Endothelial cell of umbilical vein (primary cell): ENCODE measurements around the gene DUSP8. TPM values are rescaled to one million over a fixed set of nuclear protein-coding genes. Genes with fewer than 3 reads are reported as not detected.

ENCODE experiments used
- BruUV-seq: library from RNA; stranded (reverse); fragments of 400-500 nt; replicated peaks from 2 replicates; lab custom pipeline; 2021; lab: Mats Ljungman, UMichigan
- CTCF ChIA-PET: fragments of 300-600, 350-600 bp; sonication (Branson Sonifier 250); formaldehyde crosslinking; loops from one replicate; lab custom pipeline; 2021; ENCODE audit warnings: antibody characterized with exemption, inconsistent platforms; lab: Charles Lee
- POLR2A ChIA-PET: fragments of 300-600, 350-600 bp; sonication (Branson Sonifier 250); formaldehyde crosslinking; loops from one replicate; lab custom pipeline; 2021; ENCODE audit warnings: antibody characterized with exemption, inconsistent platforms; lab: Charles Lee
- DNase-seq: peaks from one replicate; pipeline ENCODE4 v3.0.0-alpha.2; 2011; ENCODE audit warnings: low read depth, low spot score
- FAIRE-seq: peaks from 2 replicates; lab custom pipeline; 2011; peaks lifted over from hg19 to GRCh38; lab: Jason Lieb, UNC
- H2AFZ ChIP-seq: 2 replicates; pipeline ENCODE4 v1.6.0; 2012; ENCODE audit warnings: low read depth, low read length, control low read depth, inconsistent platforms
- H3K27ac ChIP-seq: 2 replicates; pipeline ENCODE4 v1.5.1; 2011; ENCODE audit warnings: low read depth, mild to moderate bottlenecking, control low read depth, low read length, moderate library complexity; ENCODE audit not compliant: insufficient read depth
- H3K27me3 ChIP-seq, 2 experiments: 2 replicates each; pipeline versions ENCODE4 v1.6.0 to v1.6.1; 2011; ENCODE audit warnings: low read length in 2 of 2, mixed read lengths in 1 of 2; ENCODE audit not compliant: control insufficient read depth in 2 of 2, insufficient read depth in 2 of 2
- H3K36me3 ChIP-seq, 2 experiments: 2 replicates in 1 of 2; 3 replicates in 1 of 2; pipeline ENCODE4 v1.5.1; 2011; ENCODE audit warnings: low read length in 2 of 2, mild to moderate bottlenecking in 1 of 2, moderate library complexity in 1 of 2; ENCODE audit not compliant: control insufficient read depth in 2 of 2, insufficient read depth in 2 of 2; ENCODE audit errors: extremely low read depth in 1 of 2
- H3K4me1 ChIP-seq: 3 replicates; pipeline ENCODE4 v1.5.1; 2011; ENCODE audit warnings: mild to moderate bottlenecking, low read length; ENCODE audit not compliant: control insufficient read depth, insufficient read depth; ENCODE audit errors: extremely low read depth
- H3K4me2 ChIP-seq: 2 replicates; pipeline ENCODE4 v1.6.1; 2011; ENCODE audit warnings: low read length, control low read depth, mixed read lengths; ENCODE audit not compliant: insufficient read depth
- H3K4me3 ChIP-seq, 3 experiments: fragments of 200-600 bp in 1 of 3; sonication (generic), shearing (Covaris generic) in 1 of 3; replicated peaks in 1 of 3; 2 replicates each; pipeline ENCODE4 v1.5.1; 2011 to 2016; ENCODE audit warnings: control low read depth in 3 of 3, low read length in 3 of 3, mild to moderate bottlenecking in 2 of 3, inconsistent platforms in 1 of 3, low read depth in 1 of 3, moderate library complexity in 1 of 3; ENCODE audit not compliant: insufficient read depth in 1 of 3
- H3K79me2 ChIP-seq: 2 replicates; pipeline ENCODE4 v1.6.0; 2012; ENCODE audit warnings: low read length, inconsistent platforms; ENCODE audit not compliant: control insufficient read depth, insufficient read depth
- H3K9ac ChIP-seq: replicated peaks from 2 replicates; pipeline ENCODE3; 2011; ENCODE audit warnings: low read length, control low read depth; ENCODE audit not compliant: insufficient read depth; ENCODE audit errors: extremely low read depth
- H3K9me1 ChIP-seq: replicated peaks from 3 replicates; pipeline ENCODE4 v1.6.0; 2011; ENCODE audit warnings: mild to moderate bottlenecking, low read length; ENCODE audit not compliant: control insufficient read depth, insufficient read depth; ENCODE audit errors: extremely low read depth
- H3K9me3 ChIP-seq: replicated peaks from 2 replicates; pipeline ENCODE4 v1.5.1; 2012; ENCODE audit warnings: low read length, inconsistent platforms; ENCODE audit not compliant: control insufficient read depth, insufficient read depth
- H4K20me1 ChIP-seq: replicated peaks from 2 replicates; pipeline ENCODE3; 2011; ENCODE audit warnings: mild to moderate bottlenecking, low read length; ENCODE audit not compliant: control insufficient read depth, insufficient read depth; ENCODE audit errors: extremely low read depth
- EZH2 ChIP-seq: IDR thresholded peaks from 2 replicates; pipeline ENCODE4 v1.6.1; 2012; ENCODE audit warnings: borderline replicate concordance, low read depth, mild to moderate bottlenecking, moderate library complexity, low read length, inconsistent platforms; ENCODE audit not compliant: severe bottlenecking
- FOS ChIP-seq: IDR thresholded peaks from 2 replicates; pipeline ENCODE4 v1.6.1; 2011; ENCODE audit warnings: mild to moderate bottlenecking, low read length, moderate library complexity, borderline replicate concordance; ENCODE audit not compliant: insufficient read depth
- GATA2 ChIP-seq: IDR thresholded peaks from 2 replicates; pipeline ENCODE4 v1.7.0; 2011; ENCODE audit warnings: low read depth, mild to moderate bottlenecking, moderate library complexity, mixed read lengths, low read length; ENCODE audit not compliant: insufficient read length, insufficient read depth
- JUN ChIP-seq: IDR thresholded peaks from 2 replicates; pipeline ENCODE4 v1.6.1; 2011; ENCODE audit warnings: borderline replicate concordance, low read depth; ENCODE audit not compliant: insufficient read length, insufficient read depth
- MAX ChIP-seq: IDR thresholded peaks from 2 replicates; pipeline ENCODE4 v1.6.1; 2011; ENCODE audit not compliant: insufficient read depth, insufficient read length
- MYC ChIP-seq: IDR thresholded peaks from one replicate; pipeline ENCODE4 v1.6.1; 2011; ENCODE audit warnings: mild to moderate bottlenecking, low read depth, low read length
- POLR2A ChIP-seq: IDR thresholded peaks from 2 replicates; pipeline ENCODE4 v1.6.1; 2012; ENCODE audit warnings: low read depth, mild to moderate bottlenecking, control low read depth, low read length
- POLR2AphosphoS5 ChIP-seq: IDR thresholded peaks from 2 replicates; pipeline ENCODE4 v1.6.1; 2012; ENCODE audit warnings: low read depth, mild to moderate bottlenecking, control low read depth, low read length, moderate library complexity; ENCODE audit not compliant: insufficient read depth
- dilution Hi-C: fragments of 300-500 bp; cut with MboI; formaldehyde crosslinking; loops from one replicate; pipeline ENCODE4 v1.15.0; 2019; ENCODE audit warnings: low sequenced_read_pairs; ENCODE audit not compliant: extremely low pct_ligation_motif_present
- intact Hi-C: fragments of 100-400 bp; cut with micrococcal nuclease; formaldehyde crosslinking; loops from one replicate; pipeline ENCODE4 v1.10.0; 2022
- polyA plus RNA-seq, 4 experiments: library from polyadenylated mRNA; depleted of rRNA in 3 of 4; stranded (reverse) in 3 of 4; unstranded in 1 of 4; fragments of >200 nt; gene quantifications; 2 replicates each; pipeline versions ENCODE4 v1.2.1 to v1.2.3, GENCODE V29; 2011 to 2012; ENCODE audit warnings: missing spikeins in 1 of 4
- total RNA-seq: library from RNA; stranded (reverse); gene quantifications from 2 replicates; pipeline ENCODE4 v1.2.3, GENCODE V29; 2021
- TF ChIP-seq, protein P1 (sequence below), 2 donors: IDR thresholded peaks; 1 replicate in 1 of 2; 2 replicates in 1 of 2; pipeline ENCODE4 v1.5.1; 2011; ENCODE audit warnings: low read length in 2 of 2, mild to moderate bottlenecking in 2 of 2, moderate library complexity in 2 of 2, control low read depth in 1 of 2, inconsistent platforms in 1 of 2, low read depth in 1 of 2; ENCODE audit not compliant: insufficient read depth in 1 of 2; ENCODE audit errors: extremely low read depth in 1 of 2

DUSP8 gene
- total and polyA plus RNA-seq, 2 donors (not counting 3 experiments of a cell fraction or from before 2014, with no cell fraction given) = 4.6 to 5.9 TPM

- intact Hi-C loops (no loop called here), dilution Hi-C loops (no loop called here)
- no peak for TF ChIP-seq MYC
- no peak for TF ChIP-seq GATA2
- TF ChIP-seq JUN = no peak
- TF ChIP-seq EZH2 = no peak
- no peak for TF ChIP-seq POLR2A
- no peak for TF ChIP-seq POLR2AphosphoS5
- no peak for TF ChIP-seq MAX
- TF ChIP-seq FOS = no peak
- TF ChIP-seq, protein P1, sequence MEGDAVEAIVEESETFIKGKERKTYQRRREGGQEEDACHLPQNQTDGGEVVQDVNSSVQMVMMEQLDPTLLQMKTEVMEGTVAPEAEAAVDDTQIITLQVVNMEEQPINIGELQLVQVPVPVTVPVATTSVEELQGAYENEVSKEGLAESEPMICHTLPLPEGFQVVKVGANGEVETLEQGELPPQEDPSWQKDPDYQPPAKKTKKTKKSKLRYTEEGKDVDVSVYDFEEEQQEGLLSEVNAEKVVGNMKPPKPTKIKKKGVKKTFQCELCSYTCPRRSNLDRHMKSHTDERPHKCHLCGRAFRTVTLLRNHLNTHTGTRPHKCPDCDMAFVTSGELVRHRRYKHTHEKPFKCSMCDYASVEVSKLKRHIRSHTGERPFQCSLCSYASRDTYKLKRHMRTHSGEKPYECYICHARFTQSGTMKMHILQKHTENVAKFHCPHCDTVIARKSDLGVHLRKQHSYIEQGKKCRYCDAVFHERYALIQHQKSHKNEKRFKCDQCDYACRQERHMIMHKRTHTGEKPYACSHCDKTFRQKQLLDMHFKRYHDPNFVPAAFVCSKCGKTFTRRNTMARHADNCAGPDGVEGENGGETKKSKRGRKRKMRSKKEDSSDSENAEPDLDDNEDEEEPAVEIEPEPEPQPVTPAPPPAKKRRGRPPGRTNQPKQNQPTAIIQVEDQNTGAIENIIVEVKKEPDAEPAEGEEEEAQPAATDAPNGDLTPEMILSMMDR (IDR thresholded peaks at IDR 0.05; ENCODE audit: extremely low read depth in 1 of 2, insufficient read depth in 1 of 2, low read depth in 1 of 2, low read length in 2 of 2) = no peak
- Histone ChIP-seq H3K9me1 (no peaks in the 10 kb centered on the region), H3K36me3 (peaks cover 0 to 3% of the 10 kb centered on the region in 2 experiments), H4K20me1 (no peaks in the 10 kb centered on the region), H3K27ac (no peak overlapping the region), H3K27me3 (no peaks in the 10 kb centered on the region), H3K4me2 (no peak overlapping the region), H3K79me2 (no peaks in the 10 kb centered on the region), H3K4me3 (no peak overlapping the region), H2AFZ (no peak overlapping the region), H3K9ac (no peak overlapping the region), H3K4me1 (no peaks in the 10 kb centered on the region), H3K9me3 (no peaks in the 10 kb centered on the region)
- no peak for DNase-seq
- ChIA-PET POLR2A (no interaction called here), CTCF (interaction anchor here (0.7 to 1.9 kb wide), 4 partner anchors 10 to 96 kb away, joined by 3 to 12 read pairs (median 4); no protein-coding TSS in a partner anchor)
- FAIRE-seq = no peak
- no TSS peak for BruUV-seq
Measured at GRCh38 chr11:1556278-1556902, 15.7 kb downstream of the DUSP8 start.
